DOHH2 (cell line): ENCODE measurements around the gene ERVFRD-1.

Experiments
- EZH2phosphoT487 ChIP-seq: fragments of 200-600 bp; sonication (generic); IDR thresholded peaks from 2 replicates; pipeline ENCODE4 v1.6.1; 2017; ENCODE audit warnings: borderline replicate concordance, mild to moderate bottlenecking, antibody characterized with exemption, low read length, moderate library complexity, mixed read lengths
- TF ChIP-seq, protein P1 (sequence below): fragments of 200-600 bp; sonication (generic); IDR thresholded peaks from one replicate; pipeline ENCODE4 v1.5.1; 2014; ENCODE audit warnings: antibody characterized with exemption, mild to moderate bottlenecking, low read depth, low read length; ENCODE audit not compliant: poor library complexity, severe bottlenecking

DNA sequence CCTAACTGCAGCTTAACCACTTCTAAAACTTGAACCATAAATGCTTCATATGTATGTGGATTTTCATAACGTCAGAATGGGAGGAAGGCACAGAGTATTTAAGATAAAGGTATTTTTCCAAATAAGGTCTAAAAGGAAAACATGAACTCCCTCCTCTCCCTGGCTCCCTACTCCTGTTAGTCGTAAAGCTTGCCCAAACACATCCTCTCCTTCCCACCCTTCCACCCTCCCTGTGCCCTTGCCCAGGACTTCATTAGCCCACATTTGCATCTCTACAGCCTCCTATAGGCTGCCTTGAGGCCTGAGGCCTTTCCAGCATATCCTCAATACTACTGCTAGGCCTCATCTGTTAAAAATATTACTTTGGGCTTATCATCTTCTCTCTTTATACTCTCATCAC, 35.0 kb downstream of the ERVFRD-1 start:
- TF ChIP-seq, protein P1, sequence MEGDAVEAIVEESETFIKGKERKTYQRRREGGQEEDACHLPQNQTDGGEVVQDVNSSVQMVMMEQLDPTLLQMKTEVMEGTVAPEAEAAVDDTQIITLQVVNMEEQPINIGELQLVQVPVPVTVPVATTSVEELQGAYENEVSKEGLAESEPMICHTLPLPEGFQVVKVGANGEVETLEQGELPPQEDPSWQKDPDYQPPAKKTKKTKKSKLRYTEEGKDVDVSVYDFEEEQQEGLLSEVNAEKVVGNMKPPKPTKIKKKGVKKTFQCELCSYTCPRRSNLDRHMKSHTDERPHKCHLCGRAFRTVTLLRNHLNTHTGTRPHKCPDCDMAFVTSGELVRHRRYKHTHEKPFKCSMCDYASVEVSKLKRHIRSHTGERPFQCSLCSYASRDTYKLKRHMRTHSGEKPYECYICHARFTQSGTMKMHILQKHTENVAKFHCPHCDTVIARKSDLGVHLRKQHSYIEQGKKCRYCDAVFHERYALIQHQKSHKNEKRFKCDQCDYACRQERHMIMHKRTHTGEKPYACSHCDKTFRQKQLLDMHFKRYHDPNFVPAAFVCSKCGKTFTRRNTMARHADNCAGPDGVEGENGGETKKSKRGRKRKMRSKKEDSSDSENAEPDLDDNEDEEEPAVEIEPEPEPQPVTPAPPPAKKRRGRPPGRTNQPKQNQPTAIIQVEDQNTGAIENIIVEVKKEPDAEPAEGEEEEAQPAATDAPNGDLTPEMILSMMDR, result no peak
- no peak for TF ChIP-seq EZH2phosphoT487
